Liver (tissue), 9 donors: ENCODE measurements around the gene REPS2. TPM values are rescaled to one million over a fixed set of nuclear protein-coding genes. Genes with fewer than 3 reads are reported as not detected.

ENCODE experiments used
- DNase-seq: peaks from one replicate; pipeline ENCODE4 v3.0.0-alpha.2; 2017; ENCODE audit warnings: low spot score
- H3K27ac ChIP-seq, 2 donors: one replicate each; pipeline ENCODE4 v1.7.0; 2013; ENCODE audit warnings: inconsistent platforms in 2 of 2, low read length in 2 of 2, control low read depth in 1 of 2, low read depth in 1 of 2, mild to moderate bottlenecking in 1 of 2
- H3K27me3 ChIP-seq, 4 donors: one replicate each; pipeline versions ENCODE4 v1.6.1 to v1.7.0; 2013; ENCODE audit warnings: low read length in 3 of 4, inconsistent platforms in 1 of 4, mild to moderate bottlenecking in 1 of 4, moderate library complexity in 1 of 4; ENCODE audit not compliant: control insufficient read depth in 4 of 4, insufficient read depth in 4 of 4
- H3K36me3 ChIP-seq, 4 donors: one replicate each; pipeline versions ENCODE4 v1.6.1 to v1.7.0; 2013; ENCODE audit warnings: low read length in 3 of 4, mild to moderate bottlenecking in 3 of 4, low read depth in 1 of 4, moderate library complexity in 1 of 4; ENCODE audit not compliant: control insufficient read depth in 4 of 4, insufficient read depth in 3 of 4
- H3K4me1 ChIP-seq, 4 donors: one replicate each; pipeline versions ENCODE4 v1.6.1 to v1.7.0; 2013; ENCODE audit warnings: low read length in 3 of 4, mild to moderate bottlenecking in 3 of 4, moderate library complexity in 1 of 4; ENCODE audit not compliant: control insufficient read depth in 4 of 4, insufficient read depth in 4 of 4
- H3K4me3 ChIP-seq, 3 donors: one replicate each; pipeline versions ENCODE4 v1.6.1 to v1.7.0; 2013; ENCODE audit warnings: low read length in 3 of 3, control low read depth in 1 of 3, low read depth in 1 of 3, mild to moderate bottlenecking in 1 of 3
- H3K9ac ChIP-seq, 2 donors: one replicate each; pipeline ENCODE4 v1.7.0; 2013; ENCODE audit warnings: low read length in 2 of 2, mild to moderate bottlenecking in 2 of 2, moderate library complexity in 2 of 2, control low read depth in 1 of 2, low read depth in 1 of 2
- H3K9me3 ChIP-seq, 4 donors: one replicate each; pipeline versions ENCODE4 v1.6.1 to v1.7.0; 2013; ENCODE audit warnings: low read length in 3 of 4; ENCODE audit not compliant: control insufficient read depth in 4 of 4
- ATF3 ChIP-seq: IDR thresholded peaks from 2 replicates; pipeline ENCODE4 v1.6.1; 2016; ENCODE audit warnings: antibody characterized with exemption
- CTCF ChIP-seq: fragments of 150-350 bp; IDR thresholded peaks from 2 replicates; pipeline ENCODE4 v1.5.1; 2017; ENCODE audit warnings: improper control_type of control experiment, low read depth, low read length; ENCODE audit not compliant: missing input control
- EGR1 ChIP-seq, 2 donors: IDR thresholded peaks; 2 replicates each; pipeline ENCODE4 v1.6.1; 2016 to 2018; ENCODE audit warnings: antibody characterized with exemption in 2 of 2, low read depth in 2 of 2
- FOXA1 ChIP-seq: IDR thresholded peaks from 2 replicates; pipeline ENCODE4 v1.6.1; 2016; ENCODE audit warnings: antibody characterized with exemption
- FOXA2 ChIP-seq: IDR thresholded peaks from 2 replicates; pipeline ENCODE4 v1.6.1; 2016; ENCODE audit warnings: antibody characterized with exemption
- GABPA ChIP-seq, 2 donors: IDR thresholded peaks in 1 of 2; conservative IDR thresholded peaks in 1 of 2; 2 replicates each; pipeline ENCODE4 v1.6.1; 2016; ENCODE audit warnings: antibody characterized with exemption in 2 of 2, mild to moderate bottlenecking in 1 of 2, moderate library complexity in 1 of 2
- HNF4A ChIP-seq, 2 donors: conservative IDR thresholded peaks; 2 replicates each; pipeline ENCODE4 v1.6.1; 2016; ENCODE audit warnings: antibody characterized with exemption in 2 of 2, mild to moderate bottlenecking in 2 of 2
- HNF4G ChIP-seq: IDR thresholded peaks from 2 replicates; pipeline ENCODE4 v1.6.1; 2016; ENCODE audit warnings: antibody characterized with exemption
- JUND ChIP-seq, 2 donors: IDR thresholded peaks; 2 replicates each; pipeline ENCODE4 v1.6.1; 2016; ENCODE audit warnings: antibody characterized with exemption in 2 of 2
- NR2F2 ChIP-seq: IDR thresholded peaks from 2 replicates; pipeline ENCODE4 v1.6.1; 2016; ENCODE audit warnings: antibody characterized with exemption
- RAD21 ChIP-seq, 2 donors: IDR thresholded peaks; 2 replicates each; pipeline ENCODE4 v1.6.1; 2016; ENCODE audit warnings: antibody characterized with exemption in 2 of 2, mild to moderate bottlenecking in 2 of 2
- SP1 ChIP-seq: IDR thresholded peaks from 2 replicates; pipeline ENCODE4 v1.6.1; 2018; ENCODE audit warnings: antibody characterized with exemption, mild to moderate bottlenecking
- TAF1 ChIP-seq: conservative IDR thresholded peaks from 2 replicates; pipeline ENCODE4 v1.6.1; 2016; ENCODE audit warnings: antibody characterized with exemption, mild to moderate bottlenecking
- YY1 ChIP-seq: IDR thresholded peaks from 2 replicates; pipeline ENCODE4 v1.6.1; 2016; ENCODE audit warnings: antibody characterized with exemption, mild to moderate bottlenecking
- WGBS: extraction: QIAGEN DNeasy Blood & Tissue Kit; methylation state at CpG from one replicate; pipeline ENCODE4 v1.1.7; 2013; 5-methylcytosine and 5-hydroxymethylcytosine counted together
- polyA plus RNA-seq, 2 donors: library from polyadenylated mRNA; stranded (reverse) in 1 of 2; unstranded in 1 of 2; fragments of 200-250 nt in 1 of 2; fragments of >200 nt in 1 of 2; fragmentation: Nextera tagmentation in 1 of 2; extraction: Ambion mirVana in 1 of 2; gene quantifications; one replicate each; pipeline versions ENCODE4 v1.2.1 to v1.2.3, GENCODE V29; 2013 to 2015
- total RNA-seq, 2 donors: library from RNA; depleted of rRNA; stranded (reverse); fragments of >200 nt; gene quantifications; one replicate each; pipeline ENCODE4 v1.2.3, GENCODE V29; 2014
- TF ChIP-seq, protein P1 (sequence below): IDR thresholded peaks from 2 replicates; pipeline ENCODE4 v1.6.1; 2016; ENCODE audit warnings: antibody characterized with exemption
- TF ChIP-seq, protein P2 (sequence below): IDR thresholded peaks from 2 replicates; pipeline ENCODE4 v1.6.1; 2016; ENCODE audit warnings: antibody characterized with exemption, mild to moderate bottlenecking
- TF ChIP-seq, protein P3 (sequence below): IDR thresholded peaks from 2 replicates; pipeline ENCODE4 v1.6.1; 2016; ENCODE audit warnings: antibody characterized with exemption
- donor health status: healthy.
- donor health status: healthy.
- donor health status: healthy.
- donor health status: healthy.
- donor health status: healthy.

Gene REPS2
- total and polyA plus RNA-seq, 4 donors, result 3.5 to 10.7 (median 6.2) TPM

- Histone ChIP-seq H3K27ac (no peak overlapping the region), H3K9me3 (no peaks in the 10 kb centered on the region), H3K4me1 (peaks cover 0 to 5% (median 0%) of the 10 kb centered on the region in 4 donors), H3K4me3 (no peak overlapping the region), H3K9ac (no peak overlapping the region), H3K36me3 (no peaks in the 10 kb centered on the region), H3K27me3 (peaks cover 0 to 3% (median 0%) of the 10 kb centered on the region in 4 donors)
- TF ChIP-seq FOXA2 (peak; percentile 15), TAF1 (no peak), GABPA (IDR thresholded peaks at IDR 0.05 in 1 of 2, conservative IDR thresholded peaks at IDR 0.05 in 1 of 2) (no peak), EGR1 (IDR thresholded peaks at IDR 0.05; ENCODE audit: low read depth in 2 of 2) (no peak), FOXA1 (no peak)
- TF ChIP-seq, protein P1, sequence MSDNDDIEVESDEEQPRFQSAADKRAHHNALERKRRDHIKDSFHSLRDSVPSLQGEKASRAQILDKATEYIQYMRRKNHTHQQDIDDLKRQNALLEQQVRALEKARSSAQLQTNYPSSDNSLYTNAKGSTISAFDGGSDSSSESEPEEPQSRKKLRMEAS, result no peak
- TF ChIP-seq, protein P2, sequence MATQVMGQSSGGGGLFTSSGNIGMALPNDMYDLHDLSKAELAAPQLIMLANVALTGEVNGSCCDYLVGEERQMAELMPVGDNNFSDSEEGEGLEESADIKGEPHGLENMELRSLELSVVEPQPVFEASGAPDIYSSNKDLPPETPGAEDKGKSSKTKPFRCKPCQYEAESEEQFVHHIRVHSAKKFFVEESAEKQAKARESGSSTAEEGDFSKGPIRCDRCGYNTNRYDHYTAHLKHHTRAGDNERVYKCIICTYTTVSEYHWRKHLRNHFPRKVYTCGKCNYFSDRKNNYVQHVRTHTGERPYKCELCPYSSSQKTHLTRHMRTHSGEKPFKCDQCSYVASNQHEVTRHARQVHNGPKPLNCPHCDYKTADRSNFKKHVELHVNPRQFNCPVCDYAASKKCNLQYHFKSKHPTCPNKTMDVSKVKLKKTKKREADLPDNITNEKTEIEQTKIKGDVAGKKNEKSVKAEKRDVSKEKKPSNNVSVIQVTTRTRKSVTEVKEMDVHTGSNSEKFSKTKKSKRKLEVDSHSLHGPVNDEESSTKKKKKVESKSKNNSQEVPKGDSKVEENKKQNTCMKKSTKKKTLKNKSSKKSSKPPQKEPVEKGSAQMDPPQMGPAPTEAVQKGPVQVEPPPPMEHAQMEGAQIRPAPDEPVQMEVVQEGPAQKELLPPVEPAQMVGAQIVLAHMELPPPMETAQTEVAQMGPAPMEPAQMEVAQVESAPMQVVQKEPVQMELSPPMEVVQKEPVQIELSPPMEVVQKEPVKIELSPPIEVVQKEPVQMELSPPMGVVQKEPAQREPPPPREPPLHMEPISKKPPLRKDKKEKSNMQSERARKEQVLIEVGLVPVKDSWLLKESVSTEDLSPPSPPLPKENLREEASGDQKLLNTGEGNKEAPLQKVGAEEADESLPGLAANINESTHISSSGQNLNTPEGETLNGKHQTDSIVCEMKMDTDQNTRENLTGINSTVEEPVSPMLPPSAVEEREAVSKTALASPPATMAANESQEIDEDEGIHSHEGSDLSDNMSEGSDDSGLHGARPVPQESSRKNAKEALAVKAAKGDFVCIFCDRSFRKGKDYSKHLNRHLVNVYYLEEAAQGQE, result no peak
- DNase-seq, result no peak
- 92% methylated on average over 3 of the region's 3 CpGs for WGBS
Observed at GRCh38 chrX:17182317-17182716, 235.9 kb downstream of the REPS2 start.

DNA sequence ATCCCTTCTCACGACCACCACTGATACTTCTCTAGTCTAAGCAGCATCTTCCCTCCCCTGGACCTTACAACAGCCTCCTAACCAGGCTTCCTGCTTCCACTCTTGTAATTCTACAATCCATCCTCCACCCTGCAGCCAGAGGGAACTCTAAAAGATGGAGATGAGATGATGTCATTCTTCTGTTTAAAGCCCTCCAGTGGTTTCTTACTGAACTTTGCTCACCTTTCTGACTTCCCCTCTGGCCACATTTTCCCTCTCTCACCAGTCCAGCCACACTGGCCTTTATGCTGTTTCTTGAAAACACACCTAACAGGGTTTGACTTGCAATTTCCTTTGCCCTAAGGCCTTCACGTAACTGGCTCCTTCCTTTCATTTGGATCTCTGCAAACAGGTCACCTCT is 237.1 kb downstream of the REPS2 start:
- H3K4me3 ChIP-seq, result no peak overlapping the region

GRCh38 chrX:17185431-17185830 is 239.0 kb downstream of the REPS2 start:
- 95% methylated on average over 5 of the region's 5 CpGs for WGBS

More for the DNA sequence above, 237.1 kb downstream of the REPS2 start:
- WGBS, result 95% methylated on average over 2 of the region's 2 CpGs
- no peak overlapping the region for H3K9ac ChIP-seq
- H3K4me1 ChIP-seq, result peaks cover 0 to 5% (median 0%) of the 10 kb centered on the region in 4 donors
- DNase-seq, result no peak
- H3K27ac ChIP-seq, result no peak overlapping the region
- no peaks in the 10 kb centered on the region for H3K9me3 ChIP-seq
- TF ChIP-seq FOXA1 (no peak), TAF1 (no peak), RAD21 (IDR thresholded peaks at IDR 0.05) (no peak), GABPA (IDR thresholded peaks at IDR 0.05 in 1 of 2, conservative IDR thresholded peaks at IDR 0.05 in 1 of 2) (no peak), YY1 (no peak)
- no peaks in the 10 kb centered on the region for H3K36me3 ChIP-seq
- H3K27me3 ChIP-seq, result peaks cover 0 to 4% (median 0%) of the 10 kb centered on the region in 4 donors

More at GRCh38 chrX:17185431-17185830, 239.0 kb downstream of the REPS2 start:
- Histone ChIP-seq H3K36me3 (no peaks in the 10 kb centered on the region), H3K27ac (no peak overlapping the region), H3K9me3 (peaks cover 0 to 2% (median 0%) of the 10 kb centered on the region in 4 donors), H3K4me3 (no peak overlapping the region), H3K9ac (no peak overlapping the region), H3K4me1 (peaks cover 0 to 5% (median 0%) of the 10 kb centered on the region in 4 donors), H3K27me3 (peaks cover 0 to 4% (median 0%) of the 10 kb centered on the region in 4 donors)
- TF ChIP-seq TAF1 (no peak), HNF4A (conservative IDR thresholded peaks at IDR 0.05) (no peak), CTCF (no peak), NR2F2 (no peak), FOXA1 (no peak), YY1 (no peak), HNF4G (no peak), EGR1 (IDR thresholded peaks at IDR 0.05; ENCODE audit: low read depth in 2 of 2) (no peak), ATF3 (no peak), RAD21 (IDR thresholded peaks at IDR 0.05) (no peak), SP1 (no peak), GABPA (IDR thresholded peaks at IDR 0.05 in 1 of 2, conservative IDR thresholded peaks at IDR 0.05 in 1 of 2) (no peak), JUND (IDR thresholded peaks at IDR 0.05) (no peak)
- TF ChIP-seq, protein P3, sequence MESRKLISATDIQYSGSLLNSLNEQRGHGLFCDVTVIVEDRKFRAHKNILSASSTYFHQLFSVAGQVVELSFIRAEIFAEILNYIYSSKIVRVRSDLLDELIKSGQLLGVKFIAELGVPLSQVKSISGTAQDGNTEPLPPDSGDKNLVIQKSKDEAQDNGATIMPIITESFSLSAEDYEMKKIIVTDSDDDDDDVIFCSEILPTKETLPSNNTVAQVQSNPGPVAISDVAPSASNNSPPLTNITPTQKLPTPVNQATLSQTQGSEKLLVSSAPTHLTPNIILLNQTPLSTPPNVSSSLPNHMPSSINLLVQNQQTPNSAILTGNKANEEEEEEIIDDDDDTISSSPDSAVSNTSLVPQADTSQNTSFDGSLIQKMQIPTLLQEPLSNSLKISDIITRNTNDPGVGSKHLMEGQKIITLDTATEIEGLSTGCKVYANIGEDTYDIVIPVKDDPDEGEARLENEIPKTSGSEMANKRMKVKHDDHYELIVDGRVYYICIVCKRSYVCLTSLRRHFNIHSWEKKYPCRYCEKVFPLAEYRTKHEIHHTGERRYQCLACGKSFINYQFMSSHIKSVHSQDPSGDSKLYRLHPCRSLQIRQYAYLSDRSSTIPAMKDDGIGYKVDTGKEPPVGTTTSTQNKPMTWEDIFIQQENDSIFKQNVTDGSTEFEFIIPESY, result no peak
- no peak for DNase-seq
